GM20000 (cell line): ENCODE results near the gene FLVCR2.

Source experiments
- DNase-seq: peaks from one replicate; pipeline ENCODE4 v3.0.0; 2012; ENCODE audit warnings: low spot score
- TF ChIP-seq, protein P1 (sequence below): IDR thresholded peaks from 2 replicates; pipeline ENCODE4 v1.5.1; 2012; ENCODE audit warnings: mild to moderate bottlenecking, control low read depth; ENCODE audit errors: extremely low read depth, missing control alignments

The FLVCR2 gene

DNA sequence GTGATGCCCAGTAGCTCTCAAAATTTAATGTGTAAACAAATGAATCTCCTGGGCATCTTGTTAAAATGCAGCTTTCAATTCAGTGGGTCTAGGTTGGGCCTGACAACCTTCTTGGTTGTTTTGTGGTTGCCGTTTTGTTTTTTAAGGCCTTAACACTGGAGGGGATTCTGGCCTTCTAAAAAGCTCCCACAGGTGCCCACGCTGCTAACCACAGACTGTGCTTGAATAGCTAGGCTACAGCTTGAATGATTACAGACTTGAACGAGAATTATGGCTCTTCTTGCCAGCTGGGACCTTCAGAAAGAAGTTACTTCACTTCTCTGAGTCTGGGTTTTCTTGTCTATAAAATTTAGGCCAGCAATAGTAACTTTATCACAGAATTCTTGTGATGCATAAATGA lies 1.3 kb upstream of the FLVCR2 start:
- TF ChIP-seq, protein P1, sequence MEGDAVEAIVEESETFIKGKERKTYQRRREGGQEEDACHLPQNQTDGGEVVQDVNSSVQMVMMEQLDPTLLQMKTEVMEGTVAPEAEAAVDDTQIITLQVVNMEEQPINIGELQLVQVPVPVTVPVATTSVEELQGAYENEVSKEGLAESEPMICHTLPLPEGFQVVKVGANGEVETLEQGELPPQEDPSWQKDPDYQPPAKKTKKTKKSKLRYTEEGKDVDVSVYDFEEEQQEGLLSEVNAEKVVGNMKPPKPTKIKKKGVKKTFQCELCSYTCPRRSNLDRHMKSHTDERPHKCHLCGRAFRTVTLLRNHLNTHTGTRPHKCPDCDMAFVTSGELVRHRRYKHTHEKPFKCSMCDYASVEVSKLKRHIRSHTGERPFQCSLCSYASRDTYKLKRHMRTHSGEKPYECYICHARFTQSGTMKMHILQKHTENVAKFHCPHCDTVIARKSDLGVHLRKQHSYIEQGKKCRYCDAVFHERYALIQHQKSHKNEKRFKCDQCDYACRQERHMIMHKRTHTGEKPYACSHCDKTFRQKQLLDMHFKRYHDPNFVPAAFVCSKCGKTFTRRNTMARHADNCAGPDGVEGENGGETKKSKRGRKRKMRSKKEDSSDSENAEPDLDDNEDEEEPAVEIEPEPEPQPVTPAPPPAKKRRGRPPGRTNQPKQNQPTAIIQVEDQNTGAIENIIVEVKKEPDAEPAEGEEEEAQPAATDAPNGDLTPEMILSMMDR: no peak
- DNase-seq: no peak

DNA sequence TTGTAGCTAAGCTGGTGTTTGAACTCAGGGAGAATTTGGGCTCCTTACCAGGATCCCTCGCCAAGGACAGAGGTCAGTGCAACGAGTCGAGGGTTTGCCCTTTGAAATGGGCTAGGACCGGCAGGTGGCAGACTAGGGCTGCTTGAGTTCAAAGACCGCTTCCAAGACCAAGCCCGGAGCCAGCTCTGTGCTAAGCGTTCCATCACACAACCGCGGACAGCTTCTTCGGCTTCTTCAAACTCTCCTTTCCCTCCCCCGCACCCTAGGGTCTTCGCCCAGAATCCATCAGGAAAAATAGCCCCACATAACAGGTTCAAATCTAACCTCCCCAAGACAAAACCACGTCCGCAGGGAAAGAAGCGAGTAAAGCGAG lies 705 bp upstream of the FLVCR2 start:
- TF ChIP-seq, protein P1: peak; percentile 83
- DNase-seq: peak; percentile 89

DNA sequence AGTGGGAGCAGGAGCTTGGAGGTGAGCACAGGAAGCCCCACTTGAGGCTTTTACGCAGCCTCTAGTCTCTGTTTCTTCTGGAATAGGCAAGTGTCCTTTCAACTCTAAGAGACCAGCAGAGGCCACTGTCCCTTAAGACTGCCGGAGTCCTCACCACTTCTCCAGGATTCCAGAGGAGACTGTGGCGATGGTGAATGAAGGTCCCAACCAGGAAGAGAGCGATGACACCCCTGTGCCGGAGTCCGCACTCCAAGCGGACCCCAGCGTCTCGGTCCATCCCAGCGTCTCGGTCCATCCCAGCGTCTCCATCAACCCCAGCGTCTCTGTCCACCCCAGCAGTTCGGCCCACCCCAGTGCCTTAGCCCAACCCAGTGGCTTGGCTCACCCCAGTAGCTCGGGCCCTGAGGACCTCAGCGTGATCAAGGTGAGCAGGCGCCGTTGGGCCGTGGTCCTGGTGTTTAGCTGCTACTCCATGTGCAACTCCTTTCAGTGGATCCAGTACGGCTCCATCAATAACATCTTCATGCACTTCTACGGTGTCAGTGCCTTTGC lies 442 bp downstream of the FLVCR2 start:
- TF ChIP-seq, protein P1: no peak
- DNase-seq: peak; percentile 39

DNA sequence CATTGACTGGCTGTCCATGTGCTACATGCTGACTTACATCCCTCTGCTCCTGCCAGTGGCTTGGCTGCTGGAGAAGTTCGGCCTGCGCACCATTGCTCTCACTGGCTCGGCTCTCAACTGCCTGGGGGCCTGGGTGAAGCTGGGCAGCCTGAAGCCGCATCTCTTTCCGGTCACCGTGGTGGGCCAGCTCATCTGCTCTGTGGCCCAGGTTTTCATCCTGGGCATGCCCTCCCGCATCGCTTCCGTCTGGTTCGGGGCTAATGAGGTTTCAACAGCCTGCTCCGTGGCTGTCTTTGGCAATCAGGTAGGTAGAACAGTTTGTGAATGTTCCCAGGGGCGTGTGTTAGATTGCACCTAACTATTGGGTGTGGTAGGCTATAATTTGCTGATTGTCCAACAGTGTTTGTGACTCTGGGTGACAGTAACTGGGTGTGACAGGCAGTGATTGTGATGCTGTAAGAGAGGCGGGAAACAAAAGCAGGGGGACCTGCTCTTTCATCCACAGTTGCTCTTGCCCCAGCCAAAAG lies 981 bp downstream of the FLVCR2 start:
- TF ChIP-seq, protein P1: no peak
- DNase-seq: no peak

DNA sequence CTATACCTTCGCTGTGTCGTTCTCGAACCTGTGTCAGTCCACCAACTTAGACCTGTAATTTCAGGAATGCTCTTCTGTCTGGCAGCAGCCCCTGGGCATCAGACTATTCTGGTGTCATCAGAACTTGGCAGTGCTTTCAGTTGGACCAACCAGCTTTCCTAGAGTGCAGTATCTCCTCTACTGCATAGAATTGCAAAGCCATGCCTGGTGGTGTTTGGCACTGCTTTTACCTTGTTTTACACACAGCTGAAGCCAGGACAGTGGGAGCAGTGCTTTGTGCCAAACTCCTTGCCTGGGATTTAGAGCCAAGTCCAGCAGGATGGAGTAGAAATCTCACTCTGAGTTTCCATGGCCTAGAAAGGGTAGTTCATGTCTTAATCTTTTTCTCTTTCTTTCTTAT lies 1.5 kb downstream of the FLVCR2 start:
- TF ChIP-seq, protein P1: no peak
- DNase-seq: no peak

DNA sequence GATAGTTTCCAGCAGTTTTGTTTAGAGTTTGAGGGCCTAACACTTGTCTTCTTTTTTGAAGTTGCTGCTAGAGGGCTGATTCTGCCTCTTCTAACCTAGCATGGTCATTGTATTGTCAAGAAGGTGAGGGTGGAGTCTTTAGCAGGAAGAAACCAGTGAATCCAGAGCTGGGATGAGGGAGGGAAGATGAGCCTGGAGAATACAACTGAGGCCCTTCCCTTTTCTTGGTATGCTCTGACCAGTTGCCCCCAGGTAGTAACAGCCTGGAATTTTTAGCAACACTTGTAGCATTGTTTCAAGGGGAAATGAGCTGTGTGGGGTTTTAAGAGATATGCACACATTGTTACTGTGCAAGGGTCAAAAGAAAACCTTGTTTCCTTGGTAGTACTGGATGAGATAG lies 9.0 kb downstream of the FLVCR2 start:
- DNase-seq: no peak
- TF ChIP-seq, protein P1: no peak

DNA sequence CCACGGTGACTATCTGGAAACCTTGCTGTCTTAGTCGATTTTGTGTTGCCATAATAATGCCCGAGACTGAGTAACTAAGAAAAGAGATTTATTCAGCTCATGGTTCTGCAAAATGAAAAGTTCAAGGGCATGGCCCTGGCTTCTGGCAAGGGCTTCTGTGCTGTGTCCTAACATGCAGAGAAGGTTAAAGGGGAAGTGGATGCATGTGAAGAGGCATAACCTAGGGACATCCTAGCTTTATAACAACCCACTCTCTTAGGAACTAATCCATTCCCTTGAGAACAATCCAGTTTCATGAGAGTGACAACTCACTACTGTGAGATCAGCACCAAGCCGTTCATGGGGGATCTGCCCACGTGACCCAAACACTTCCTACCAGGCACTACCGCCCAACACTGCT lies 11.5 kb downstream of the FLVCR2 start:
- DNase-seq: no peak
- TF ChIP-seq, protein P1: no peak
